A673 (cell line): ENCODE data around the gene AFF1. TPM values are rescaled to one million over a fixed set of nuclear protein-coding genes. Genes with fewer than 3 reads are reported as not detected.

Source experiments
- BruUV-seq: library from RNA; stranded (reverse); fragments of 400-500 nt; replicated peaks from 2 replicates; lab custom pipeline; 2021; lab: Mats Ljungman, UMichigan
- CTCF ChIA-PET: fragments of 300-600 bp; sonication (Branson Sonifier 250); formaldehyde crosslinking; loops from one replicate; lab custom pipeline; 2022; ENCODE audit warnings: antibody characterized with exemption; lab: Charles Lee
- POLR2A ChIA-PET: fragments of 300-600 bp; sonication (Branson Sonifier 250); formaldehyde crosslinking; loops from one replicate; lab custom pipeline; 2022; ENCODE audit warnings: antibody characterized with exemption; ENCODE audit not compliant: low non-redundant PET; lab: Charles Lee
- DNase-seq: peaks from one replicate; pipeline ENCODE4 v3.0.0-alpha.2; 2015; ENCODE audit warnings: low spot score
- H3K27ac ChIP-seq: fragments of 200-600 bp; sonication (generic); 2 replicates; pipeline ENCODE4 v1.5.1; 2016; ENCODE audit warnings: mixed run types, low read depth, mild to moderate bottlenecking, mixed read lengths, antibody characterized with exemption, low read length; ENCODE audit not compliant: poor library complexity, severe bottlenecking
- H3K27me3 ChIP-seq: fragments of 200-600 bp; sonication (generic); replicated peaks from 2 replicates; pipeline ENCODE4 v1.6.1; 2017; ENCODE audit warnings: mixed run types, low read depth, mild to moderate bottlenecking, mixed read lengths, antibody characterized with exemption, low read length; ENCODE audit not compliant: insufficient read depth, poor library complexity
- H3K36me3 ChIP-seq: fragments of 200-600 bp; sonication (generic); 2 replicates; pipeline ENCODE4 v1.6.1; 2016; ENCODE audit warnings: mixed run types, mild to moderate bottlenecking, mixed read lengths, antibody characterized with exemption, low read length; ENCODE audit not compliant: insufficient read depth, poor library complexity, severe bottlenecking
- H3K4me1 ChIP-seq: fragments of 200-600 bp; sonication (generic); 2 replicates; pipeline ENCODE4 v1.6.1; 2017; ENCODE audit warnings: mixed run types, mild to moderate bottlenecking, mixed read lengths, antibody characterized with exemption, low read length; ENCODE audit not compliant: insufficient read depth, poor library complexity, severe bottlenecking
- H3K4me3 ChIP-seq: fragments of 200-600 bp; sonication (generic); 2 replicates; pipeline ENCODE4 v1.5.1; 2016; ENCODE audit warnings: low read depth, mixed run types, mild to moderate bottlenecking, mixed read lengths, low read length; ENCODE audit not compliant: poor library complexity, severe bottlenecking
- H3K9me3 ChIP-seq: fragments of 200-600 bp; sonication (generic); 2 replicates; pipeline ENCODE4 v1.6.1; 2016; ENCODE audit warnings: mixed run types, low read depth, mild to moderate bottlenecking, mixed read lengths, antibody characterized with exemption, low read length; ENCODE audit not compliant: poor library complexity, severe bottlenecking
- CTCF ChIP-seq: fragments of 300-800, 200-600 bp; sonication (generic); conservative IDR thresholded peaks from 2 replicates; pipeline ENCODE4 v1.5.1; 2017; ENCODE audit warnings: low read depth, mild to moderate bottlenecking, antibody characterized with exemption, low read length, moderate library complexity, mixed read lengths
- EZH2 ChIP-seq: fragments of 200-600 bp; sonication (generic); IDR thresholded peaks from 2 replicates; pipeline ENCODE4 v1.6.1; 2017; ENCODE audit warnings: borderline replicate concordance, low read depth, mild to moderate bottlenecking, mixed read lengths, antibody characterized with exemption, low read length; ENCODE audit not compliant: poor library complexity, severe bottlenecking
- intact Hi-C: fragments of 100-400 bp; cut with micrococcal nuclease; formaldehyde crosslinking; loops from one replicate; pipeline ENCODE4 v1.10.0; 2022; ENCODE audit not compliant: unreplicated experiment
- total RNA-seq: library from RNA; stranded (reverse); gene quantifications from 2 replicates; pipeline ENCODE4 v1.2.3, GENCODE V29; 2021

Gene AFF1
- total RNA-seq, 1 experiment from 2014 or later, result 60.1 TPM

DNA sequence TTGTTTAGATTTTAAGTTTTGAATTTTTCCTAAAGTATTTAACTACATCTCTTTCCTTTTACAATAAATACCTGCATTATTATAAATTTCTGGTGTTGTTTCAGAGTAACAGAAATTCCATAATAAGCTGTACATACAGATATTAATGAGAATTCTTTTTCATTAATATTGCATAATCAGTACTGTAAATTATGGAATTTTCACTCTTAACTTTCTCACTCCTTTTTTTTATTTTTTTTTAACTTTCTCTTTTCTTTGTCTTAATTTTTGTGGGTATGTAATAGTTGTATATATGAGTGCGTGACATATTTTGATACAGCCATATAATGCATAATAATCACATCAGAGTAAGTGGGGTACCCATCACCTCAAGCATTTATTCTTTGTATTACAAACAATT, 175.1 kb downstream of the AFF1 start:
- no peaks in the 10 kb centered on the region for H3K9me3 ChIP-seq
- H3K36me3 ChIP-seq, result peaks cover 24% of the 10 kb centered on the region
- ChIA-PET CTCF (no interaction called here), POLR2A (no interaction called here)
- H3K27me3 ChIP-seq, result no peaks in the 10 kb centered on the region
- H3K4me3 ChIP-seq, result no peak overlapping the region
- intact Hi-C loops, result no loop called here
- DNase-seq, result no peak
- H3K4me1 ChIP-seq, result peaks cover 32% of the 10 kb centered on the region
- no peak overlapping the region for H3K27ac ChIP-seq
- TF ChIP-seq EZH2, result no peak
- no peak for TF ChIP-seq CTCF
- BruUV-seq, result no TSS peak

GRCh38 chr4:87112063-87112462, 177.3 kb downstream of the AFF1 start:
- no TSS peak for BruUV-seq
- no peak for DNase-seq
- ChIA-PET CTCF (no interaction called here), POLR2A (no interaction called here)
- intact Hi-C loops, result no loop called here
- TF ChIP-seq CTCF (no peak), EZH2 (no peak)
- peaks cover 37% of the 10 kb centered on the region for H3K36me3 ChIP-seq
- H3K9me3 ChIP-seq, result no peaks in the 10 kb centered on the region
- H3K27ac ChIP-seq, result no peak overlapping the region
- H3K4me1 ChIP-seq, result peaks cover 27% of the 10 kb centered on the region
- H3K4me3 ChIP-seq, result no peak overlapping the region
- no peaks in the 10 kb centered on the region for H3K27me3 ChIP-seq

- intact Hi-C loops, result no loop called here
- ChIA-PET CTCF (interaction anchor here (0.6 kb wide), 2 partner anchors 21 to 203 kb away, joined by 4 to 5 read pairs; no protein-coding TSS in a partner anchor), POLR2A (no interaction called here)
- Histone ChIP-seq H3K36me3 (peaks cover 37% of the 10 kb centered on the region), H3K27ac (no peak overlapping the region), H3K4me1 (peaks cover 3% of the 10 kb centered on the region), H3K4me3 (no peak overlapping the region), H3K9me3 (no peaks in the 10 kb centered on the region), H3K27me3 (no peaks in the 10 kb centered on the region)
- no peak for DNase-seq
- BruUV-seq, result no TSS peak
- TF ChIP-seq EZH2 (no peak), CTCF (no peak)
Measured at GRCh38 chr4:87114245-87115062, 179.6 kb downstream of the AFF1 start.
